HS-5 (cell line): ENCODE results near the gene ANKRD33.

Experiments
- DNase-seq: peaks from one replicate; pipeline ENCODE4 v3.0.0-alpha.2; 2012; ENCODE audit warnings: low read depth

The ANKRD33 gene

DNA sequence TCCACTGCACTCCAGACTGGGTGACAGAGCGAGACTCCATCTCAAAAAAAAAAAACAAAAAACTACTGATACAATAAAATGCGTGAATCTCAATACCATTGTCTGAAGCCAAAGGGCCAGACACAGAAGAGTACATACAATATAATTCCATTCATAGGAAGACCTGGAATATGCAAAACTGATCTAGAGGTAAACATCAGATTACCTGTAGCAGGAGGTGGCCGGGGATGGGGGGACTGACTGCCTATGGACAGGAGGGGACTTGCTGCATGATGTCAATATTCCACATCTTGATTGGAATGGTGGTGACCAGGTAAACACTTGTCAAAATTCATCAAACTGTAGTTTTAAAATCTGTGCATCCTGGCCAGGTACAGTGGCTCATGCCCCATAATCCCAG lies 26.9 kb upstream of the ANKRD33 start:
- no peak for DNase-seq

DNA sequence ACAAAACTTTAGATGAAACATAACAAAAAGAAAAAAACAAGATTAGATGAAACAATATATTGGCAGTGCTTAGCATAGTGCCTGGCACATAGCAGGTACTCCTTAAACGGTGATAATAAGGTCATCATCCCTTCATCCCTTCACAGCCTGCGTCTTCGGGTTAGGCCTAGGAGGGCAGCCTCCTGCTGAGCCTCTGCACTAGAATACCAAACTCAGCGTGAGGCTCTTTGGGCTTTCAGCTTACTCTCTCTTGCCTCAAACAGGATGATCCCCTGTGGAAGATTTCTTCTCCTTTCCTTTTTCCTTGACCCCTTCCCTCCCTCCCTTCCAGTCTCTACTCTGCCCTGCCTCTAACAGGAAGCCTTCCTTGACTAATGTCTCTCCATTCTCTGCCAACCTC lies 25.0 kb upstream of the ANKRD33 start:
- no peak for DNase-seq

DNA sequence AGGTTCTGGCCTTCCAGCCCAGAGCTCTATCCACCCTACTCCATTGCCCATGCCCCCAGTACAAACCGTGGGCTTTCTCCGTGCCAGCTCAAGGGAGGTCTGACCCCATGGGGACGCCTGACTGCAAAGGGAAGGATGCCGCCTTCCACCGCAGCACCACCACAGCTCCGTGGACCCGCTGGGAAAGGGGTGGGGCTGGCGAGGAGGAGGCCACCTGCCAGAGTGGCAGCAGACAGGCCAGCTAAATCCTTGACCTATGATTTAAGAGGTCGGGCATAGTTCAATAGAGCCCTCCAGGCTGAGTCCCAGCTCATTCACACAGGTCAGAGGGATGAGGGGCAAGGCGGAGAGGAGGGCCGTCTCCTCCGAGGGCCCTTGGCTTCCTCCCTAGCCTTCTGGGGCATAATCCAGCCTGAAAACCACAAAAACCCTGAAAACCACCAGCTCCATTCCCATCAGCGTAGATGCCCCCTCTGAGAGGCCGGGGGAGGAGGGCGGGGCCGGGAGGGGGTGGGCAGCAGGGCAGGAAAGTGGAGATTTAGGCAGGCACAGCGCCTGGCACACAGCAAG lies 24.5 kb upstream of the ANKRD33 start:
- DNase-seq: no peak

GRCh38 chr12:51863933-51864832 lies 23.7 kb upstream of the ANKRD33 start:
- DNase-seq: no peak

GRCh38 chr12:51864833-51865670 lies 22.9 kb upstream of the ANKRD33 start:
- DNase-seq: no peak

- no peak for DNase-seq
Observed at GRCh38 chr12:51865757-51866270, 22.1 kb upstream of the ANKRD33 start.

GRCh38 chr12:51866324-51866723 lies 21.6 kb upstream of the ANKRD33 start:
- DNase-seq: no peak

DNA sequence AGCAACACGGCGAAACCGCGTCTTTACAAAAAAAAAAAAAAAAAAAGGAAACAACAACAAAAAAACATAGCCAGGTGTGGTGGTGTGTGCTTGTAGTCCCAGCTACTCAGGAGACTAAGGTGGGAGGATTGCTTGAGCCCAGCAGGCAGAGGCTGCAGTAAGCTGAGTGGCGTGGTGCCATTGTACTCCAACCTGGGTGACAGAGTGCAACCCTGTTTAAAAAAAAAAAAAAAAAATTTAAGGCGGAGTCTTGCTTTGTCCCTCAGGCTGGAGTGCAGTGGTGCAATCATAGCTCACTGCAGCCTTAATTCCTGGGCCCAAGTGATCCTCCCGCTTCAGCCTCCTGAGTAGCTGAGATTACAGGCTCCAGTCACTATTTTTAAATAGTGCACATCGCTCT lies 21.1 kb upstream of the ANKRD33 start:
- no peak for DNase-seq

- DNase-seq: no peak
Observed at GRCh38 chr12:51867371-51867770, 20.5 kb upstream of the ANKRD33 start.

- DNase-seq: no peak
Observed at GRCh38 chr12:51867796-51868428, 20.0 kb upstream of the ANKRD33 start.

GRCh38 chr12:51868821-51869495 lies 18.9 kb upstream of the ANKRD33 start:
- DNase-seq: no peak

DNA sequence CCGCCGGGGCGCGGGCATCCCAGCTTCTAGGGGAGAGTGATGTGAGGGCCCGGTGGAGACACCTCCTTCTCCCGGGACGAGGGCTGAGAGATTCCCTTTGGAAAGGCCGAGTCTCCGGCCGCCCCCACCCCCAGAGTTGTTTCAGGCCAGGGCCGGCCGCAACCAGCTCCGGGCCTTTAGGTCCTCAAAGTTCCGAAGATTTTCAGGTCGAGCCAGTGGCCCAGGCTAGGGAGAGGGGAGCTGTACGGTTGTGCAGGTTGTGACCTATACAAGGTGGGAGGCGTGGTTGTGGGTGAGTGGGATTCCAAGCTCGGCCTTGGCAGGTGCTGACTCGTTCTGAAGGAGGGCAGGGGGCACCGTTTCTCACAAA lies 18.4 kb upstream of the ANKRD33 start:
- DNase-seq: no peak

DNA sequence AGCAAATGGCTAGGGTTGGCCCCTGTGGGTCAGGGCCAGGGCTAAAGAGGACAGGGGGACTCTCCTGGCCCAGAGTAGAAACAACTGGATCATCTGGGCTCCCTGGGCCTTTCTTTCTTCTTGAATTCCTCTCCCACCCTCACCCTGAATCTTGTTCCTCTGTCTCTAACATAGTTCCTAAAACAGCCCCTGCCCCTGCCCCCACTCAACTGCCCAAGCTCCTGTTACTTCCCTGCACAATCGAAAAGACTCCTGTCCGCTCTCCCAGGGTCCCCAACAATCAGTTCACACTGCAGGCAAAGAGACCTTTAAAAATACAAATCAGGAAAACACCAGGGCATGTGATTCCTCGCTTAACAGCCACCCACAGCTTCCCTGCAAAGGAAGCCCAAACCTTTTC lies 18.0 kb upstream of the ANKRD33 start:
- DNase-seq: no peak

DNA sequence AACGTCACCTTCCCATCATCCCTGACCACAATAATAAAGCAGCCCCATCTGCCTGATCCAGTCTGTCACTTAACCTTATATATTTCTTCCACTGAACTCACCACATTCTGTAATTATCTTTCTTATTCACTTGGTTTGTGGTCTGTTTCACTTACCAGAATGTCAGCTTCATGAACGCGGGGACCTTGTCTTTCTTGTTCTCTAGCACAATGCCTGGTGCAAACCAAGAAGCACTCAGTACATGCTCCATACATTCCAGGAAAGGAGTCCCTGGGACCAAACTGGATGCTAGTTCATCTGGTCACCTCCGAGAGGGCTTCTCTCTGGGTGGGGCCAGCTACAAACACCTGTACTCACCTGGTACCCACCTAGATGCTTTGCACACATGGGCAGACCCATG lies 17.4 kb upstream of the ANKRD33 start:
- DNase-seq: no peak

DNA sequence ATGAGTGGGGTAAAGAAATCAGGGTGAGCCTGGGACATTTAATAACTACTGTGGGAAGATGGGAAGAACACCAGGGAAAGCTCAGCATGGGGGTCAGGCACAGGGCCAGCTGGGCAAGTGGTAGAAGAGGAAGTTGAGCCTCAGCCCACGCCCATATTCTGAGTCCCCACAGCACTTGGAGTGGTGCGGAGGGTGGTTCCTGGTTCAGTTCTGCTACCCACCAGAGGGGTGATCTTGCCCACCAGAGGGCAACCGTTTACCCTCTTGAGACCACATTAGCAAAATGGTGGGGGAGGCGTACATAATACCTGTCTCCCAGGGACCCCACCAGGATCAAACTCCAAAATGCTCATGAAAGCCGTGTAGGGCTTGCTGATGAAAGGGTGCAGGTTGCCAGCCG lies 16.8 kb upstream of the ANKRD33 start:
- DNase-seq: no peak

GRCh38 chr12:51871918-51872688 lies 15.8 kb upstream of the ANKRD33 start:
- DNase-seq: no peak

- DNase-seq: no peak
Observed at GRCh38 chr12:51872689-51872981, 15.3 kb upstream of the ANKRD33 start.

GRCh38 chr12:51873251-51873994 lies 14.5 kb upstream of the ANKRD33 start:
- no peak for DNase-seq

DNA sequence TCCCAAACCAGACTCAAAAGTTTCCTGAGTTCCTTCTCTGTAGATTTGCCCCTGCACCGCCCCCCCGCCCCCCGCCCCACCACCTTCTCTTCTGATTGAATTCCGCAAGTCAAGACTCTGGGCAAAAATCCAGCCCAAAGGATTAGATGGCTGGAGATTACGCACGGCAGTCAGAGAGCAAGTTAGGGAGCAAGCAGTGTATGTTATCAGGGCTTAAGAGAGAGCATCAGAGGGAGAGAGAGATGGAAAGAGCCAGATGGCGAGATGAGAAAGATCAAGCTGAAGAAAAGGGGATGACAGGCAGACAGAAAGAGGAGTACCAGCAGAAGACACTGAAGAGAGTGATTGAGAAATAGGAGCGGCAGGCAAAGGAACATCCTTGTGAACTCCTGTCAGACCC lies 13.9 kb upstream of the ANKRD33 start:
- DNase-seq: no peak

DNA sequence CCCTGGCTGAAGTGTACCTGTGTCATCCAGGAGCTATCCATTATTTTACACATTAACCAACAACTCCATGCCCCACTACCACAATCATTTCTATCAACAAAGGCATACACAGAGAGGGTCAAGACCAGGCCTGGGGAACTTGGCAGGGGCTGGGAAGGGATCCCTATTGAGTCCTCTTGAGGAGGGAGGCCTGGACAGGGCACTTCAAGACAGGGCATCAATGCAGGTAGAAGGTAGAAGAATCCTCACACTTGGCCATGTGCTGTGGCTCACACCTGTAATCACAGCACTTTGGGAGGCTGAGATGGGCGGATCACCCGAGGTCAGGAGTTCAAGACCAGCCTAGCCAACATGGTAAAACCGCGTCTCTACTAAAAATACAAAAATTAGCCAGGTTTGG lies 13.4 kb upstream of the ANKRD33 start:
- DNase-seq: no peak
